Right lobe of liver (tissue), 4 donors: Measurements from ENCODE around the gene PPFIBP2.

Source experiments
- CTCF ChIP-seq, 4 donors: fragments of 200-600 bp in 3 of 4; fragments of 450-650 bp in 1 of 4; IDR thresholded peaks; one replicate each; pipeline versions ENCODE4 v1.5.1 to v1.8.0; 2016 to 2022; ENCODE audit warnings: antibody characterized with exemption in 4 of 4, mild to moderate bottlenecking in 2 of 4
- POLR2A ChIP-seq: fragments of 450-650 bp; IDR thresholded peaks from one replicate; pipeline ENCODE4 v1.6.1; 2017; ENCODE audit warnings: antibody characterized with exemption, mild to moderate bottlenecking
- donor health status: DM: no; HTN: no; CAD: no.
- donor health status: DM: no; HTN: no; CAD: no.
- donor health status: DM: no; HTN: yes; CAD: no.

GRCh38 chr11:7654195-7654705 is 140.5 kb downstream of the PPFIBP2 start:
- no peak for TF ChIP-seq CTCF (IDR thresholded peaks at IDR 0.05)
- no peak for TF ChIP-seq POLR2A
